Adrenal gland (tissue), 5 donors: ENCODE measurements around the gene ARRB2.

Experiments
- POLR2A ChIP-seq, 2 donors: fragments of 450-650 bp; IDR thresholded peaks; one replicate each; pipeline ENCODE4 v1.6.1; 2017; ENCODE audit warnings: antibody characterized with exemption in 2 of 2, mild to moderate bottlenecking in 2 of 2, moderate library complexity in 1 of 2
- TF ChIP-seq, protein P1 (sequence below), 6 experiments: fragments of 450-650 bp in 4 of 6; fragments of 200-600 bp in 2 of 6; sonication (generic) in 1 of 6; IDR thresholded peaks; 1 replicate in 5 of 6; 2 replicates in 1 of 6; pipeline versions ENCODE4 v1.5.1 to v1.8.0; 2016 to 2021; ENCODE audit warnings: antibody characterized with exemption in 6 of 6, mild to moderate bottlenecking in 2 of 6, moderate library complexity in 1 of 6
- donor health status: DM: no; HTN: no; CAD: no.

- TF ChIP-seq, protein P1, sequence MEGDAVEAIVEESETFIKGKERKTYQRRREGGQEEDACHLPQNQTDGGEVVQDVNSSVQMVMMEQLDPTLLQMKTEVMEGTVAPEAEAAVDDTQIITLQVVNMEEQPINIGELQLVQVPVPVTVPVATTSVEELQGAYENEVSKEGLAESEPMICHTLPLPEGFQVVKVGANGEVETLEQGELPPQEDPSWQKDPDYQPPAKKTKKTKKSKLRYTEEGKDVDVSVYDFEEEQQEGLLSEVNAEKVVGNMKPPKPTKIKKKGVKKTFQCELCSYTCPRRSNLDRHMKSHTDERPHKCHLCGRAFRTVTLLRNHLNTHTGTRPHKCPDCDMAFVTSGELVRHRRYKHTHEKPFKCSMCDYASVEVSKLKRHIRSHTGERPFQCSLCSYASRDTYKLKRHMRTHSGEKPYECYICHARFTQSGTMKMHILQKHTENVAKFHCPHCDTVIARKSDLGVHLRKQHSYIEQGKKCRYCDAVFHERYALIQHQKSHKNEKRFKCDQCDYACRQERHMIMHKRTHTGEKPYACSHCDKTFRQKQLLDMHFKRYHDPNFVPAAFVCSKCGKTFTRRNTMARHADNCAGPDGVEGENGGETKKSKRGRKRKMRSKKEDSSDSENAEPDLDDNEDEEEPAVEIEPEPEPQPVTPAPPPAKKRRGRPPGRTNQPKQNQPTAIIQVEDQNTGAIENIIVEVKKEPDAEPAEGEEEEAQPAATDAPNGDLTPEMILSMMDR (IDR thresholded peaks at IDR 0.05), result no peak
- no peak for TF ChIP-seq POLR2A (IDR thresholded peaks at IDR 0.05)
These were observed 10.4 kb downstream of the ARRB2 start for GRCh38 chr17:4720787-4721186.
